B cell (primary cell): Measurements from ENCODE around the gene NDUFS6. TPM values are rescaled to one million over a fixed set of nuclear protein-coding genes. Genes with fewer than 3 reads are reported as not detected.

Source experiments
- ATAC-seq: fragments of 200-7000 bp; cut with Tn5 transposase; one replicate; pipeline ENCODE4 v1.10.0; 2021; ENCODE audit warnings: low read depth, mild to moderate bottlenecking, moderate number of reproducible peaks, moderate library complexity
- CTCF ChIA-PET: fragments of 350-600 bp; sonication (Branson Sonifier 250); formaldehyde crosslinking; loops from one replicate; lab custom pipeline; 2021; ENCODE audit warnings: antibody characterized with exemption, inconsistent platforms; lab: Charles Lee
- POLR2A ChIA-PET: fragments of 350-600 bp; sonication (Branson Sonifier 250); formaldehyde crosslinking; loops from one replicate; lab custom pipeline; 2021; ENCODE audit warnings: antibody characterized with exemption; lab: Charles Lee
- DNase-seq: peaks from one replicate; pipeline ENCODE4 v3.0.0; 2013
- H2AFZ ChIP-seq: 2 replicates; pipeline ENCODE4 v1.6.1; 2012; ENCODE audit warnings: mild to moderate bottlenecking, low read depth, low read length; ENCODE audit not compliant: insufficient read depth, poor library complexity, severe bottlenecking
- H3K27ac ChIP-seq, 2 donors: 1 replicate in 1 of 2; 2 replicates in 1 of 2; pipeline ENCODE4 v1.5.1; 2012 to 2013; ENCODE audit warnings: low read length in 2 of 2, mild to moderate bottlenecking in 2 of 2, moderate library complexity in 1 of 2
- H3K27me3 ChIP-seq, 4 experiments: fragments of 200-600 bp in 1 of 4; sonication (generic) in 1 of 4; replicated peaks in 1 of 4; 1 replicate in 2 of 4; 2 replicates in 2 of 4; pipeline versions ENCODE4 v1.6.1 to v1.7.0; 2013 to 2016; ENCODE audit warnings: low read length in 3 of 4, mild to moderate bottlenecking in 2 of 4, mixed read lengths in 1 of 4, moderate library complexity in 1 of 4; ENCODE audit not compliant: insufficient read depth in 4 of 4, control insufficient read depth in 3 of 4; ENCODE audit errors: control extremely low read depth in 1 of 4
- H3K36me3 ChIP-seq, 2 experiments: replicated peaks in 1 of 2; 1 replicate in 1 of 2; 2 replicates in 1 of 2; pipeline versions ENCODE4 v1.6.1 to v1.7.1; 2013; ENCODE audit warnings: low read length in 1 of 2; ENCODE audit not compliant: insufficient read depth in 2 of 2, control insufficient read depth in 1 of 2; ENCODE audit errors: control extremely low read depth in 1 of 2, extremely low read depth in 1 of 2
- H3K4me1 ChIP-seq, 2 donors: fragments of 200-600 bp in 1 of 2; sonication (generic) in 1 of 2; 1 replicate in 1 of 2; 2 replicates in 1 of 2; pipeline versions ENCODE4 v1.5.1 to v1.6.1; 2013 to 2017; ENCODE audit warnings: low read length in 2 of 2; ENCODE audit not compliant: control insufficient read depth in 2 of 2, insufficient read depth in 2 of 2
- H3K4me2 ChIP-seq: replicated peaks from 2 replicates; pipeline ENCODE3; 2012; ENCODE audit warnings: mild to moderate bottlenecking, low read depth, low read length; ENCODE audit not compliant: poor library complexity, severe bottlenecking
- H3K4me3 ChIP-seq, 5 experiments: fragments of 200-600 bp in 1 of 5; sonication (generic) in 1 of 5; 1 replicate in 3 of 5; 2 replicates in 2 of 5; pipeline versions ENCODE4 v1.5.1 to v1.7.0; 2011 to 2016; ENCODE audit warnings: low read length in 4 of 5, mild to moderate bottlenecking in 4 of 5, low read depth in 2 of 5, control low read depth in 1 of 5, moderate library complexity in 1 of 5; ENCODE audit not compliant: insufficient read depth in 1 of 5; ENCODE audit errors: control extremely low read depth in 1 of 5, extremely low read depth in 1 of 5
- H3K79me2 ChIP-seq: fragments of 200-600 bp; sonication (generic); one replicate; pipeline ENCODE4 v1.6.0; 2016; ENCODE audit warnings: low read length; ENCODE audit not compliant: control insufficient read depth, insufficient read depth
- H3K9ac ChIP-seq: fragments of 200-600 bp; sonication (generic); 2 replicates; pipeline ENCODE4 v1.6.1; 2017; ENCODE audit warnings: mild to moderate bottlenecking, low read length, moderate library complexity
- H3K9me3 ChIP-seq, 3 donors: one replicate each; pipeline versions ENCODE4 v1.6.1 to v1.7.1; 2013; ENCODE audit warnings: low read length in 2 of 3; ENCODE audit not compliant: control insufficient read depth in 2 of 3, insufficient read depth in 1 of 3; ENCODE audit errors: control extremely low read depth in 1 of 3
- H4K20me1 ChIP-seq: 2 replicates; pipeline ENCODE4 v1.6.0; 2012; ENCODE audit warnings: mild to moderate bottlenecking, low read length; ENCODE audit not compliant: insufficient read depth, control insufficient read depth, poor library complexity, severe bottlenecking
- H3K27ac Mint-ChIP-seq: one replicate; pipeline ENCODE4 v1.8.0; 2021; ENCODE audit warnings: mixed read lengths
- H3K27me3 Mint-ChIP-seq: one replicate; pipeline ENCODE4 v1.8.0; 2021; ENCODE audit warnings: mixed read lengths
- H3K4me1 Mint-ChIP-seq: one replicate; pipeline ENCODE4 v1.8.0; 2021; ENCODE audit warnings: mixed read lengths
- H3K4me3 Mint-ChIP-seq: one replicate; pipeline ENCODE4 v1.8.0; 2021; ENCODE audit warnings: mixed read lengths
- H3K9me3 Mint-ChIP-seq: one replicate; pipeline ENCODE4 v1.8.0; 2022; ENCODE audit warnings: mixed read lengths; ENCODE audit not compliant: insufficient read depth
- EZH2 ChIP-seq: IDR thresholded peaks from 2 replicates; pipeline ENCODE4 v1.6.1; 2012; ENCODE audit warnings: borderline replicate concordance, low read depth, mild to moderate bottlenecking, moderate library complexity, low read length; ENCODE audit not compliant: insufficient read depth, poor library complexity, severe bottlenecking
- WGBS: methylation state at CpG from one replicate; pipeline ENCODE4 v1.1.5; 2013; ENCODE audit warnings: missing lambda C conversion rate; ENCODE audit not compliant: insufficient coverage; 5-methylcytosine and 5-hydroxymethylcytosine counted together
- intact Hi-C: fragments of 100-400 bp; cut with micrococcal nuclease; formaldehyde crosslinking; loops from one replicate; pipeline ENCODE4 v1.10.0; 2022
- polyA plus RNA-seq: library from polyadenylated mRNA; depleted of rRNA; stranded (reverse); fragments of >200 nt; gene quantifications from 2 replicates; pipeline ENCODE4 v1.2.3, GENCODE V29; 2012
- total RNA-seq, 2 donors: library from RNA; stranded (reverse); fragments of 120-200 nt in 1 of 2; gene quantifications; 1 replicate in 1 of 2; 2 replicates in 1 of 2; pipeline versions ENCODE4 v1.2.3 to v1.2.4, GENCODE V29; 2013 to 2022
- TF ChIP-seq, protein P1 (sequence below): fragments of 200-600 bp; IDR thresholded peaks from one replicate; pipeline ENCODE4 v1.8.0; 2022; ENCODE audit warnings: antibody characterized with exemption, mild to moderate bottlenecking

NDUFS6 gene
- total and polyA plus RNA-seq, 2 donors (not counting 1 experiment from before 2014, with no cell fraction given) = 16.9 to 18.0 TPM

DNA sequence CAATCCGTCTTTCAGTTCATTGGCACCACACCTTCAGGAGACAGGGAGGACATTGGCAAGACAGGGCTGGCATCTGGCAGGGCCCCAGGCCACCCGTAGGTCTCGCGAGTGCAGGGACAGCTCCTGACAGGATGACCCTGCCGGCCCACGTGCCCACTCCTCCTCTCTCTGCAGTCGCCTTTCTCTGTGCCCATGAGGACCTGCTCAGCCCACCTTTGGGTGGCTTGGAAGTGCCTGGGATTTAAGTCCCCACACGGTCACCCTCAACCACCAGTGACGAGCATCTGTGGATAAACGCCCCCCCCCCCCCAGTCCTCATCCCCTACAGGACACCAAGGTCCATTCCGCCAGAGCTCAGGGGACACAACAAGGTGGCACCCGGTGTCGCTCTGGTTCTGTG lies 5.7 kb upstream of the NDUFS6 start:
- intact Hi-C loops = no loop called here
- no peaks in the 10 kb centered on the region for H3K27me3 ChIP-seq
- H3K36me3 ChIP-seq = peaks cover 0 to 19% of the 10 kb centered on the region in 2 experiments
- peaks cover 9 to 27% of the 10 kb centered on the region in 2 donors for H3K4me1 ChIP-seq
- WGBS = 95% methylated on average over 11 of the region's 13 CpGs
- H2AFZ ChIP-seq = no peak overlapping the region
- Mint-ChIP-seq H3K4me3 (no peak overlapping the region), H3K9me3 (no peaks in the 10 kb centered on the region), H3K4me1 (peaks cover 48% of the 10 kb centered on the region), H3K27ac (no peak overlapping the region), H3K27me3 (no peaks in the 10 kb centered on the region)
- no peaks in the 10 kb centered on the region for H4K20me1 ChIP-seq
- POLR2A ChIA-PET = no interaction called here
- ATAC-seq = no peak
- CTCF ChIA-PET = no interaction called here
- no peak overlapping the region for H3K4me3 ChIP-seq
- no peak overlapping the region for H3K4me2 ChIP-seq
- no peaks in the 10 kb centered on the region for H3K9me3 ChIP-seq
- H3K9ac ChIP-seq = no peak overlapping the region
- TF ChIP-seq EZH2 = no peak
- TF ChIP-seq, protein P1, sequence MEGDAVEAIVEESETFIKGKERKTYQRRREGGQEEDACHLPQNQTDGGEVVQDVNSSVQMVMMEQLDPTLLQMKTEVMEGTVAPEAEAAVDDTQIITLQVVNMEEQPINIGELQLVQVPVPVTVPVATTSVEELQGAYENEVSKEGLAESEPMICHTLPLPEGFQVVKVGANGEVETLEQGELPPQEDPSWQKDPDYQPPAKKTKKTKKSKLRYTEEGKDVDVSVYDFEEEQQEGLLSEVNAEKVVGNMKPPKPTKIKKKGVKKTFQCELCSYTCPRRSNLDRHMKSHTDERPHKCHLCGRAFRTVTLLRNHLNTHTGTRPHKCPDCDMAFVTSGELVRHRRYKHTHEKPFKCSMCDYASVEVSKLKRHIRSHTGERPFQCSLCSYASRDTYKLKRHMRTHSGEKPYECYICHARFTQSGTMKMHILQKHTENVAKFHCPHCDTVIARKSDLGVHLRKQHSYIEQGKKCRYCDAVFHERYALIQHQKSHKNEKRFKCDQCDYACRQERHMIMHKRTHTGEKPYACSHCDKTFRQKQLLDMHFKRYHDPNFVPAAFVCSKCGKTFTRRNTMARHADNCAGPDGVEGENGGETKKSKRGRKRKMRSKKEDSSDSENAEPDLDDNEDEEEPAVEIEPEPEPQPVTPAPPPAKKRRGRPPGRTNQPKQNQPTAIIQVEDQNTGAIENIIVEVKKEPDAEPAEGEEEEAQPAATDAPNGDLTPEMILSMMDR = no peak
- H3K27ac ChIP-seq = no peak overlapping the region
- DNase-seq = no peak
- H3K79me2 ChIP-seq = peaks cover 35% of the 10 kb centered on the region

DNA sequence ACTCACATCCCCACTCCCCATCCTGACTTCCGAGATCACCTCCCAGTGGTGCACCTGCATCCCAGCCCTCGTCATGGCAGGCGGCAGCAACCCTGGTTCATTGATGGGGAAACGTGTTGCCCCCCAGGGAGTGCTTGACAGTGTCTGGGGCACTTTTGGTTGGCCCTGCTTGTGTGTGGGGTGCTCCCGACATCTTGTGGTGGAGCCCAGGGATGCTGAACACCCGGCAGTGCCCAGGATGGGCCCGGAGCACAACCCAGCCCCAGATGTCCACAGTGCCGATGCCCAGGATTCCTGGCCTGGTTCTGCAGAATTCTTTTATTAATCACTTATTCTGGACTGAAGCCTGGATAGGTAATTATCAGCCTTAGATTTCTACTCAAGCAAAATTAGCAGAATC lies 5.3 kb upstream of the NDUFS6 start:
- H3K36me3 ChIP-seq = peaks cover 0 to 19% of the 10 kb centered on the region in 2 experiments
- H3K4me3 ChIP-seq = no peak overlapping the region
- H3K27ac ChIP-seq = no peak overlapping the region
- Mint-ChIP-seq H3K27ac (no peak overlapping the region), H3K9me3 (no peaks in the 10 kb centered on the region), H3K4me1 (peaks cover 52% of the 10 kb centered on the region), H3K4me3 (no peak overlapping the region), H3K27me3 (no peaks in the 10 kb centered on the region)
- ChIA-PET CTCF (no interaction called here), POLR2A (no interaction called here)
- TF ChIP-seq EZH2 = no peak
- TF ChIP-seq, protein P1 = no peak
- no peaks in the 10 kb centered on the region for H3K27me3 ChIP-seq
- intact Hi-C loops = no loop called here
- ATAC-seq (no peak), DNase-seq (no peak)
- H3K9ac ChIP-seq = no peak overlapping the region
- peaks cover 35% of the 10 kb centered on the region for H3K79me2 ChIP-seq
- no peaks in the 10 kb centered on the region for H3K9me3 ChIP-seq
- no peaks in the 10 kb centered on the region for H4K20me1 ChIP-seq
- H3K4me1 ChIP-seq = peaks cover 12 to 30% of the 10 kb centered on the region in 2 donors
- no peak overlapping the region for H2AFZ ChIP-seq
- 87% methylated on average over 7 of the region's 8 CpGs for WGBS
- H3K4me2 ChIP-seq = no peak overlapping the region
